Suprapubic skin (tissue), 3 donors: ENCODE results near the gene RAET1G.
"Not testable (repeated sequence)": the region's sequence is repeated elsewhere in the genome, so short reads cannot be mapped to it uniquely, and the experiment has no call there.

Experiments used
- CTCF ChIP-seq, 2 donors: fragments of 200-600 bp in 1 of 2; fragments of 450-650 bp in 1 of 2; sonication (generic) in 1 of 2; IDR thresholded peaks; one replicate each; pipeline ENCODE4 v1.5.1; 2016 to 2019; ENCODE audit warnings: antibody characterized with exemption in 2 of 2, mild to moderate bottlenecking in 1 of 2, moderate library complexity in 1 of 2
- EP300 ChIP-seq: sonication (generic); formaldehyde crosslinking; IDR thresholded peaks from one replicate; pipeline ENCODE4 v1.6.1; 2017; ENCODE audit warnings: antibody characterized with exemption
- POLR2A ChIP-seq, 2 donors: fragments of 450-650 bp; IDR thresholded peaks; one replicate each; pipeline ENCODE4 v1.6.1; 2017; ENCODE audit warnings: antibody characterized with exemption in 2 of 2, mild to moderate bottlenecking in 2 of 2, moderate library complexity in 2 of 2

- TF ChIP-seq CTCF (IDR thresholded peaks at IDR 0.05); POLR2A (IDR thresholded peaks at IDR 0.05); EP300: not testable (repeated sequence)
Measured at GRCh38 chr6:149955654-149956317, 32.9 kb upstream of the RAET1G start.
